H9 (cell line): Measurements from ENCODE around the gene ABCB11. TPM values are rescaled to one million over a fixed set of nuclear protein-coding genes. Genes with fewer than 3 reads are reported as not detected.

Experiments
- DNase-seq: peaks from one replicate; pipeline ENCODE4 v3.0.0-alpha.2; 2017
- H2AFZ ChIP-seq: one replicate; pipeline ENCODE4 v1.6.1; 2013; ENCODE audit warnings: mild to moderate bottlenecking, low read length, control low read depth, moderate library complexity
- H2AK5ac ChIP-seq: 2 replicates; pipeline ENCODE4 v1.6.1; 2013; ENCODE audit warnings: low read length, control low read depth, mixed read lengths; ENCODE audit not compliant: insufficient read length
- H2BK120ac ChIP-seq: one replicate; pipeline ENCODE4 v1.6.1; 2013; ENCODE audit warnings: low read depth, mild to moderate bottlenecking, low read length, control low read depth, inconsistent platforms; ENCODE audit not compliant: poor library complexity, severe bottlenecking
- H2BK12ac ChIP-seq: 2 replicates; pipeline ENCODE4 v1.6.1; 2013; ENCODE audit warnings: low read length, control low read depth, mixed read lengths, low read depth; ENCODE audit not compliant: insufficient read length
- H2BK15ac ChIP-seq: 2 replicates; pipeline ENCODE4 v1.6.1; 2013; ENCODE audit warnings: low read depth, low read length, control low read depth
- H2BK20ac ChIP-seq: one replicate; pipeline ENCODE4 v1.6.1; 2013; ENCODE audit warnings: low read depth, mild to moderate bottlenecking, low read length, control low read depth, inconsistent platforms; ENCODE audit not compliant: poor library complexity, severe bottlenecking
- H2BK5ac ChIP-seq: 2 replicates; pipeline ENCODE4 v1.6.1; 2013; ENCODE audit warnings: low read length, control low read depth, mixed read lengths; ENCODE audit not compliant: insufficient read length
- H3K14ac ChIP-seq: 2 replicates; pipeline ENCODE4 v1.6.1; 2013; ENCODE audit warnings: low read length, control low read depth; ENCODE audit not compliant: insufficient read depth
- H3K18ac ChIP-seq: 2 replicates; pipeline ENCODE4 v1.6.1; 2013; ENCODE audit warnings: low read depth, mild to moderate bottlenecking, mixed read lengths, low read length, control low read depth; ENCODE audit not compliant: insufficient read length
- H3K23ac ChIP-seq: 2 replicates; pipeline ENCODE4 v1.6.1; 2013; ENCODE audit warnings: low read length, control low read depth, mixed read lengths, low read depth; ENCODE audit not compliant: insufficient read length
- H3K23me2 ChIP-seq: 2 replicates; pipeline ENCODE4 v1.6.1; 2013; ENCODE audit warnings: low read depth, mild to moderate bottlenecking, mixed read lengths, low read length, control low read depth; ENCODE audit not compliant: insufficient read length, poor library complexity, severe bottlenecking
- H3K27ac ChIP-seq: 2 replicates; pipeline ENCODE4 v1.5.1; 2013; ENCODE audit warnings: low read length, control low read depth, mixed read lengths, low read depth; ENCODE audit not compliant: insufficient read length
- H3K27me3 ChIP-seq: 2 replicates; pipeline ENCODE4 v1.6.1; 2013; ENCODE audit warnings: low read length, control low read depth, inconsistent platforms; ENCODE audit not compliant: insufficient read depth
- H3K4ac ChIP-seq: 2 replicates; pipeline ENCODE4 v1.6.1; 2013; ENCODE audit warnings: low read depth, mild to moderate bottlenecking, control low read depth, inconsistent platforms, low read length, moderate library complexity
- H3K4me1 ChIP-seq: 2 replicates; pipeline ENCODE4 v1.6.1; 2013; ENCODE audit warnings: low read length, control low read depth, inconsistent platforms; ENCODE audit not compliant: insufficient read depth
- H3K4me2 ChIP-seq: 2 replicates; pipeline ENCODE4 v1.6.1; 2013; ENCODE audit warnings: low read length, control low read depth, mixed read lengths; ENCODE audit not compliant: insufficient read length, insufficient read depth
- H3K56ac ChIP-seq: 2 replicates; pipeline ENCODE4 v1.6.1; 2013; ENCODE audit warnings: low read depth, mild to moderate bottlenecking, mixed read lengths, low read length, control low read depth; ENCODE audit not compliant: insufficient read length
- H3K79me1 ChIP-seq: 2 replicates; pipeline ENCODE4 v1.6.1; 2013; ENCODE audit warnings: low read depth, mild to moderate bottlenecking, moderate library complexity, low read length, control low read depth, inconsistent platforms; ENCODE audit not compliant: insufficient read depth, poor library complexity, severe bottlenecking
- H3K79me2 ChIP-seq: 2 replicates; pipeline ENCODE4 v1.6.1; 2013; ENCODE audit warnings: low read length, control low read depth, inconsistent platforms; ENCODE audit not compliant: insufficient read depth
- H3K9ac ChIP-seq: 2 replicates; pipeline ENCODE4 v1.6.1; 2013; ENCODE audit warnings: low read length, control low read depth, mixed read lengths; ENCODE audit not compliant: insufficient read length; ENCODE audit errors: extremely low read depth
- H3K9me3 ChIP-seq: one replicate; pipeline ENCODE4 v1.6.1; 2013; ENCODE audit warnings: low read depth, low read length, inconsistent platforms; ENCODE audit not compliant: control insufficient read depth
- H3T11ph ChIP-seq: one replicate; pipeline ENCODE4 v1.6.1; 2013; ENCODE audit warnings: mild to moderate bottlenecking, low read length, control low read depth, inconsistent platforms
- H4K20me1 ChIP-seq: one replicate; pipeline ENCODE4 v1.6.1; 2013; ENCODE audit not compliant: control insufficient read depth, insufficient read length, insufficient read depth
- H4K5ac ChIP-seq: 2 replicates; pipeline ENCODE4 v1.6.1; 2013; ENCODE audit warnings: low read depth, mild to moderate bottlenecking, mixed read lengths, low read length, control low read depth; ENCODE audit not compliant: insufficient read length
- H4K8ac ChIP-seq: replicated peaks from 2 replicates; pipeline ENCODE4 v1.6.1; 2013; ENCODE audit warnings: low read length, control low read depth, mixed read lengths, low read depth; ENCODE audit not compliant: insufficient read length
- H4K91ac ChIP-seq: 2 replicates; pipeline ENCODE4 v1.6.1; 2013; ENCODE audit warnings: low read depth, mild to moderate bottlenecking, moderate library complexity, mixed read lengths, low read length, control low read depth; ENCODE audit not compliant: insufficient read length
- H3K27ac Mint-ChIP-seq, 3 experiments: 2 replicates in 2 of 3; 3 replicates in 1 of 3; pipeline ENCODE4 v1.8.0; 2020 to 2021; ENCODE audit warnings: mixed read lengths in 3 of 3, mild to moderate bottlenecking in 1 of 3, moderate library complexity in 1 of 3
- H3K27me3 Mint-ChIP-seq: 2 replicates; pipeline ENCODE4 v1.8.0; 2021; ENCODE audit warnings: low read depth, mild to moderate bottlenecking, moderate library complexity, mixed read lengths
- H3K36me3 Mint-ChIP-seq, 3 experiments: 2 replicates in 2 of 3; 3 replicates in 1 of 3; pipeline ENCODE4 v1.8.0; 2020 to 2021; ENCODE audit warnings: low read depth in 3 of 3, mixed read lengths in 3 of 3; ENCODE audit not compliant: insufficient read depth in 1 of 3
- H3K4me1 Mint-ChIP-seq, 2 experiments: 2 replicates each; pipeline ENCODE4 v1.8.0; 2020; ENCODE audit warnings: mixed read lengths in 2 of 2
- H3K4me3 Mint-ChIP-seq, 2 experiments: 2 replicates in 1 of 2; 3 replicates in 1 of 2; pipeline ENCODE4 v1.8.0; 2020 to 2021; ENCODE audit warnings: mild to moderate bottlenecking in 2 of 2, mixed read lengths in 2 of 2, moderate library complexity in 1 of 2
- H3K9me3 Mint-ChIP-seq, 2 experiments: 2 replicates in 1 of 2; 3 replicates in 1 of 2; pipeline ENCODE4 v1.8.0; 2020; ENCODE audit warnings: mild to moderate bottlenecking in 2 of 2, mixed read lengths in 2 of 2, moderate library complexity in 1 of 2
- CTCF ChIP-seq: fragments of 200-600 bp; sonication (generic); conservative IDR thresholded peaks from 3 replicates; pipeline ENCODE4 v1.8.0; 2021; ENCODE audit warnings: antibody characterized with exemption, mild to moderate bottlenecking
- WGBS: extraction: QIAGEN DNeasy Blood & Tissue Kit; methylation state at CpG from one replicate; pipeline ENCODE4 v1.1.7; 2013; ENCODE audit warnings: missing lambda C conversion rate, low lambda C conversion rate, mixed read lengths; ENCODE audit not compliant: insufficient read length; ENCODE audit errors: extremely low coverage; 5-methylcytosine and 5-hydroxymethylcytosine counted together
- total RNA-seq: library from RNA; stranded (reverse); gene quantifications from 2 replicates; pipeline ENCODE4 v1.2.1, GENCODE V29; 2021

Gene ABCB11
- total RNA-seq, 1 experiment from 2014 or later, result not detected

- Histone ChIP-seq H3K27me3 (no peaks in the 10 kb centered on the region), H3K23me2 (no peaks in the 10 kb centered on the region), H2BK5ac (no peak overlapping the region), H3K27ac (no peak overlapping the region), H3K79me1 (no peaks in the 10 kb centered on the region), H3T11ph (no peak overlapping the region), H2AFZ (no peak overlapping the region), H3K56ac (no peak overlapping the region), H3K14ac (no peak overlapping the region), H3K18ac (no peak overlapping the region), H3K4ac (no peak overlapping the region), H4K20me1 (no peaks in the 10 kb centered on the region), H3K79me2 (no peaks in the 10 kb centered on the region), H3K23ac (no peak overlapping the region), H3K4me2 (no peak overlapping the region), H3K9ac (no peak overlapping the region), H4K8ac (no peak overlapping the region), H2BK20ac (no peak overlapping the region), H4K5ac (no peak overlapping the region), H2BK12ac (no peak overlapping the region), H4K91ac (no peak overlapping the region), H2BK120ac (no peak overlapping the region), H2AK5ac (no peak overlapping the region), H3K4me1 (no peaks in the 10 kb centered on the region), H3K9me3 (no peaks in the 10 kb centered on the region), H2BK15ac (no peak overlapping the region)
- H3K4me3 Mint-ChIP-seq, result no peak overlapping the region
- no peak for TF ChIP-seq CTCF
- no CpG with 5 or more reads among the region's 1 CpG for WGBS
- H3K27ac Mint-ChIP-seq, result no peak overlapping the region
- H3K36me3 Mint-ChIP-seq, result no peaks in the 10 kb centered on the region
- no peak for DNase-seq
- H3K27me3 Mint-ChIP-seq, result no peaks in the 10 kb centered on the region
- peaks cover 3 to 6% of the 10 kb centered on the region in 2 experiments; a peak in 3 of 4 replicates for H3K4me1 Mint-ChIP-seq
- no peaks in the 10 kb centered on the region for H3K9me3 Mint-ChIP-seq
These were observed 5.1 kb downstream of the ABCB11 start for GRCh38 chr2:169026056-169026455.
